ELF-1 (cell line): Measurements from ENCODE around the gene SPON1.

Experiments used
- DNase-seq: peaks from one replicate; pipeline ENCODE4 v3.0.0-alpha.2; 2016; ENCODE audit warnings: low read depth, low spot score

The SPON1 gene

DNA sequence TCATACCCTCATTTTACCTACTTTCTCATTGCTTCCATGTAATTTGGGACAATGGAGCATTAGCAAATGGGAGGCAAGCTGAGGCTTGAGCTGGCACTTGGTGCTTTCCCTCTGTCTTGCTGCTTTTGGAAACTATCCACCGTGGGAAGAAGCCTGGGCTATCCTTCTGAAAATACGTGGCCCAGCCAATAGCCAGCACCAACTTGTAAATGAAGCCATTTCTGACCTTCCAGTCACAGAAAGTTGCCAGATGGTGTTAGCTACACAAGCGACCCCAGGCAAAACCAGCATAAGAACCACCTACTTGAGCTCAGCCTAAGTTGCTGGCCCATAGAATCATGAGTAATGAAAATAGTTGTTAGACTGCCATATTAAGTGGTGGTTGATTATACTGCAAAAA lies 18.5 kb upstream of the SPON1 start:
- no peak for DNase-seq

DNA sequence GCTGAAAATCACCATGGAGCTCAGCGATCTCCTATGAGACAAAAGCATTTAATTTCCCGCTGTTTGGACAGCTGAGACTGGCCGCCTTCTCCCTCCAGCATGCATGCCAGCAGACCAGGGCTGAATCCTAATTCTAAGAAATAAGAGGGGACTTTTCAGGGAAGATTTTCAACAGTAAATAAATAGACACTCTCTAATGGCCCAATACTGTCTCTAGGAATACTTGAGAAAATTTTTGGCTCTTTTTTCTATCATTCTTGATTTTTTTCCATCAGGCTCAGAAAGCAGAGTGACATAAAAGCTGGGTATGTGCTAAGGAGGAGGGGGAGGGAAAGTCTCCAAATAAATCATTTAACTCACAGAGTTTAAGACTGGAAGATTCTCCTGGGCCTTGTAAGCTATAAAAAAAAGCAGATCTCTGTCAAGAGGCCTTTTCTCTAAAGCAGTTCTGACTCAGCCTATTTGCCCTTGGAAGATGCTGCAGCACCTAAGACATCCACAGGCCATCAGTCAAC lies 17.6 kb upstream of the SPON1 start:
- no peak for DNase-seq

DNA sequence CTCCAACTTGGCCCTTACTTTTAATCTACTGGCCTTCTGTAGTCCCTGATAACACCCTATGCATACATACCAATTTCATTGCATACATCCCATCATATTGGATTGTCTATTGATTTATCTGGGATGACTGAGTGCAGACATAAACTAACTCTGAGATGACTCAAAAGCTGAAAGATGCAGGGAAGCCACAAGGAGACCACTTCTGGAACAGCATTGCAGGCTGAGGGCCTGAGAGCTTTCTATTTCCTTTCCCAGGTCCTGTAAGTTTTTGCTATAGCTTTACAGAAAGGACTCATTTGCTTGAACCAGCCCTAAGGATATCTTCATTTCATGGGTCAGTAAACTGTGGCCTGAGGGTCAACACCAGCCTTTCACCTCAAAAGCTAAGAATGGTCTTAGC lies 15.1 kb upstream of the SPON1 start:
- DNase-seq, result no peak

DNA sequence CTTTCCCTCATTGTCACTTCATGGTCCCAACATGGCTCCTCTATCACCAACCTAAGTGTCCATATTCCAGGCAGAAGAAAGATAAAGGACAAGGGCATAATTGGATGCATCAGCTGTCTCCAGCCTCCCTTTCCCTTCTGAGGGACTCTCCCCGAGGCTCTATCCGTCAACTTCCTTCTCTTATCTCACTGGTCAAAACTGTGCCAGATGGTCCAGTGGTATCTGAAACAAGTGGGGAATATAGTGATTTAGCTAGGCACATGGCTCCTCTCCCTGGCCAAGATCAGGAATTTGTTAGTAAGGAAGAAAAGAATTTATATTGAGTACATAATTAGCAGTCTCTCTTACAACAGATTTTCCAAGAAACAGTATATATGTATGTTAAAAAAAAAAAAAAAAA lies 12.6 kb upstream of the SPON1 start:
- no peak for DNase-seq

DNA sequence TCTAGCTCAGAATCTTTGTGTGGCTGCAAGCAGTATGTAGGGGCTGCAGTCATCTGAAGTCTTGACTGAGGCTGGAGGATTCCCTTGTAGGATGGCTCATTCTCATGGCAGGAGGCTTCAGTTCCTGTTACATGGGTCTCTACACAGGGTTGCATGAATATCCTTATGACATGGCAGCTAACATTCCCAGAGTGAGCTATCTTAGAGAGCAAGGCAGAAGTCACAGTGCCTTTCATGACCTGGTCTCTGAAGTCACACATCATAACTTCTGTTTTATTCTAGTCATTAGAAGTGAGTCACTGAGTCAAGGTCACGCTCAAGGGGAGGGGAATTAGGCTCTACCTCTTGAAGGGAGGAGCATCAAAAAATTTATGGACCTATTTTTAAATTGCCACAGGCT lies 10.3 kb upstream of the SPON1 start:
- no peak for DNase-seq

DNA sequence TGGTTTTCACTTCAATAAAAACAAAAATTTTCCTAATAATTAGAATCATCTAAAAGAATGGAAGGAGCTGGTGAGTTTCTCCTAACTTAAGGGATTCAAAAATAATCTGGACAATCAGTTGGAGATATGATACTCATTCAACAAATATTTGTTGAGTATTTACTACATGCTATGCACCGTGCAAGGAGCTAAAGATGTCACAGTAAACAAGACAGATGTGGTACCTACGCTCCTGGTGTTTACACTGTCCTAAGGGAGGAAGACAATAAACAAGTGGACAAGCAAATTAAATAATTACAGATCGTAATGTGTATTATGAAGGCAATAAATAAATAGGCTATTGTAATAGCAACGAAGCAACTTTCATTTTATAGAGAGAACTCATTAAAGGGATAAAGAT lies 9.9 kb upstream of the SPON1 start:
- no peak for DNase-seq

DNA sequence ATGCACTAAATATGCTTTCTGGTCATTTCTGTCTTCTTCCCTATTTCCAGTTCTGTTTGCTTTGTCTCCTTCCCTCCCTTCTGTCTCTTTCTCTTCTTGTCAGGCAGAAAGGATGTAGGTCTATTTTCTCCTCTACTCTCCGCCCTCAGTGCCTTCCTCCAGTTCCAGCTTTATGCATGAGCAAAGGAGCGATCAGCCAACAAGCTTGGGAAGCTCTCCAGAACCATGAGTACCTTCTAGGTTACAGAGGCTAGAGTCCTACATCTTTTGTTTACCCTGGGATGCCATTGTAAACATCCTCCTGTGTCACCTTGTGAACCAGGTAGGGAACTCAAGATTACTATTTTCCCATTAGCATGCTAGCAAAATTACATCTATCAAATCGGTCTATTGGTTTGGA lies 7.9 kb upstream of the SPON1 start:
- no peak for DNase-seq

DNA sequence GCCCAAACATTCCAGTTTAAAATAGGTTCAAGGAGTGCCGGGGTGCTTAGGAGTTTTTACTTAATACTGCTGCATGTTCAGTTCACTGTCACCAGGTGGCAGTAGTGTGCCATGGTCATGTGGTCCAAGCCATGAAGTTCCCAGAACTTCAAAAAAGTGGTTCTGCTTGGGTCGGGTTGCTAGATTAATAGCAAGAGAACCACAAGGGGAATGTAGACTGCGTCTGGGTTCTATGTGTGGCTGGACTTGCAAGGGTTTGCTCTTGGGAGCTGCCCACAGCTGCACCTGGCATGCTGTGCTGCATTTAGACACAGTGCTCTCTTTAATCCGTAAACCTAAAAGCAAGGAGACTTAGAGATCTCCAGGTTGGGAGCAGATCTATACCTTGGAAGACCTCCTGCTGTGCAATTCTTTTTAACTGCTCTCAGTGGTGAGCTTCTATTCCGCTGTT lies 6.5 kb upstream of the SPON1 start:
- DNase-seq, result peak; percentile 65

DNA sequence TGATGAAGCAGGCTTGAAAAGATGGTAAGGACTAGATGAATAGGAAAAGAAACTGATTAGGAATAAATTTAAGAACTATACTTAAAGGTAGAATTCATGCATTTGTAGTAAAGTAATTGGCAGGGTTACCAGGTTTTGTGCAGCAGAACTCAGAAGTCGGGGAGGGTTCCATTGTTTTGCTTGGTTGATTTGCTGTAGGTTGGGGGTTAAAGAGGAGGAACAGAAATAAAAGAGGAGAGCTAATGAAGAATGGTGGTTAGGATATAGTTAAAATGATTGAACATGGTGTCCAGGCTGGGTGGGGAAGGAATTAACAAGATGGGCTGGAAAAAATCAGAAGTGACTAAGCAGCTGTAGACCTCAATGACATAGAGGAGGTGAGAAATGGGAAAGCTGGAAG lies 5.5 kb upstream of the SPON1 start:
- no peak for DNase-seq

DNA sequence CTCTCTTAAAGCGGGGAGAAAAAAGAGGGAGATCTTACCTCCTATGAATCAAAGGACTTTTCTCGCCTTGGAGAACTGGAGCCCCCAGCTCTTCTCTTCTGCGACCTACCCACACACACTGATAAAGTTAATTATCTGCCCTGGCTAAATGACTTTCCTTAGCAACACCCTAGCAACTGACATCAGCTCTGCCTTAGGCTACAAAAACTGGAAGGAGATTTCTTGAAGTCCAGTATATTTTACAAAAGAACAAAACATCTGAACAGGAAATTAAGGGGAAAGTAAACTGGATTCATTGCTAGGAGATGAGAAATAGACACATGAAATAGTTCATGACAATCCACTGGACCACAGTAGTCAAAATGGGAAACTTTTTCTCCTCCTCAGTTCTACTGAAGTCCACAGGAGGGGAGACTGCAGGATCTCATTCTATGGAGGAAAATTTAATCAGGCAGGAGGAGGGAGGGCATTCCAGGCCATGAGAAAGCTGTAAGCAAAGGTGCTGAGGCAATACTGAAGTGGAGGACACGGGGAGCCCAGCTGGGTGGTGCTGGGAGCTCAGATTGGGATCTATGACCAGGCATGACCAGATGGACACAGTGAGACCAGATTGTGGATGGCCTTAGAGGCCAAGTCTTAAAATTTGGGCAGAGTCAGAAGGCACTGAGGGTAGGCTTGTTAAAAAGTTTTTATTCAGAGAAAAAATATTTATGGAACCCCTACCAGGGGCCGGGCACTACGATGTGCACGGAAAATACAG lies 3.7 kb upstream of the SPON1 start:
- DNase-seq, result no peak

DNA sequence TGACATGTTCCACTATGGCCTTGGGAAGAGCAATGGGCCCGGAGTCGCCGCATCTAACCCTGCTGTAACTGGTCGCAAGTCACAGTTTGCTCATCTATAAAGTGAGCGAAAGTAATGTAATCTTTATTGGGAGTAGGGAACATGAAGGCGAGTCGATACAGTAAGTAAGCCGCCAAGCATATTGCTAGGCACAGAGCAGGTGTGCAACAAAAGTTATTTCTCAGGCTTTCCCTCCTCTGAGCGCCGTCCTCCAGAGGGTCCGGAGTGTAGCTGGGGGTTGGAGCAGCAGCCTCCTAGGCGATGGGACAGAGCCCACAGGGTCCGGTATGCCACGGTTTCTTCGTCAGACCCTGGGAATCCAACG lies 343 bp upstream of the SPON1 start:
- DNase-seq, result no peak

DNA sequence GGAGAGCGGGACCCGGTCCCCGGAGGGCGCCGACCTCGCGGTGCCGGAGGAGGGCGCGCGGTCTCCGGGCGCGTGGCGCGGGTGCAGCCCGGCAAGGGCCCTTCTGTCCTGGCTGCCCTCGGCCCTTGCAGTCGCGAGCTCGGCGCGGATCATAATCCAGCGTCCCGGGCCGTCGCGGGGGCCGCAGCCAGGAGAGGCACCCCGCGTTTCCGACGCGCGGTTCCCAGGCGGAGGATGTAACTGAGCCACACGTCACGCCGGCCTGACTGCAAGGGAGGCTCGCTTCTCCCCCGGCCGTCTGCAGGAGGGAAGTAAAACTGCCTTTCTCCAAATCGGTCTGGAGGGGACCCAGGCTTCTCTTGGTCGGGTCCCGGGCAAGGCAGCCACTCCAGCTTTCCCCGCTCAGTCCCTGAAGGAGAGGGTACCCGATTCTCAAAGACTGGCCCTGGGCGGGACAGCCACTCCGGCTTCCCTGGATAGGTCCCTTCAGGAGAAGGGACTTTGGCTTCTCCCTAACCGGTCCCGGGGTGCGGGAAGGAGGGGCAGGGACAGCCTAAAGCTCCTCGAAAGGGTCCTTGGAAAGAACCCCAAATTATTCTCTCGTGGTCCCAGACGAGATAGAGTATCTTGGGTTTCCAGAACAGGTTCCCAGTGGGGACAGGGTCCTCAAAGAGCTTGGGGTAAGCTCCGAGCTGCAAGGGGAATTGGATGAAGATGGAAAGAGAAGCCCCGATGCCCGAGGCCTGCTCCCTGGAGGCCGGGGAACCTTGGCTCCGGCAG lies 836 bp downstream of the SPON1 start:
- DNase-seq, result peak; percentile 44

DNA sequence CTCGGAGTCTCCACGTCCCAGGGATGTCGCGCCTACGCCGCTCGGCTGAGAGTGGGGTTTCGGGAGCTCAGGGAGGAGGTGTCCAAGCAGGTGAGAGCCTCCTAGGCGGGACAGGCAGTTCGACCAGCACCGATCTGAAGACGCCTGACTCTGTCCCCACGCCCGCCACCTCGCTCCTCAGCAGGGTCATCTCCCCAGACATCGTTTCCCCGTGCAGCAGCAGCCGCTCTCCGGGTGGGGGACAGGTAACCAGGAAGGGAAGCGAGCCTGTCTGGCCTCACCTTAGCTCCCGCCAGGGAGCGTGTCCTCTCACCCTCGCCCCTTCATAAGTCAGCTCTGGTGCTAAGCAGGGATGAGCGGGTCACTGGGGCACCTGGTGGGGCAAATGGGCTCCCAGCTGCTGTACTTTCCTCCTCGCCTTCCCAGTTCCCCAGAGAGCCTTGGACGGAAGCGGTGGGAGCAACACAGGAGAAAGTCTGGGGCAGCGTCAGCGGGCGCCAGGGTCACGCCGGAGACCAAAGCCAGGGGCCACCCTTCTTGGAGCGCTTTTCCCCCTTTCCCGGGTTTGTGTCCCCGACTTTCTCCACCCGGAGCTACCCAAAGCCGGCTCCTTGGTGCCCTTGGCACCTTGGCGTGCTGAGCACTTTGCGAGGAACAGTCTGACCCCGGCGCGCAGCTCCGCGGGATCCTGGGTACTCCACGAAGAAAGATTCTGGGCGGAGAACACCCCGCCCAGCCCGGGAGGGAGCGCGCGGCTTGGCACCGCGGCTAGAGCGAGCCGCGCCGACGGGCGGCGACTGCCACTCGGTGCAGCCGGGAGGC lies 1.6 kb downstream of the SPON1 start:
- peak; percentile 47 for DNase-seq

DNA sequence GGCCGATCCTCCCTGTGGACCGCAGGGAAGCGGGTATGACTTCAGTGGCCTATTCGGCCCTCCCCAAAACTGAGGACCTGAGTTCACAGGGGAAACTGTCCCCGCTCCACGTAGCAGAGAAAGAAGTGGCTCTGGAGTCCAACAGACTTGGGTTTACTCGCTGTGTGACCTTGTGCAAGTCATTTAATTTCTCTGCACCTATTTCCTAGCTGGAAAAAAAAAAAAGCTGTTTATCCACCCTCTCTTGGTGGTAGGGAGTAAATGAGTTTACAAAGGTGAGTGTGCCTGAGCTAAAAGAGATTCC lies 2.2 kb downstream of the SPON1 start:
- DNase-seq, result no peak

DNA sequence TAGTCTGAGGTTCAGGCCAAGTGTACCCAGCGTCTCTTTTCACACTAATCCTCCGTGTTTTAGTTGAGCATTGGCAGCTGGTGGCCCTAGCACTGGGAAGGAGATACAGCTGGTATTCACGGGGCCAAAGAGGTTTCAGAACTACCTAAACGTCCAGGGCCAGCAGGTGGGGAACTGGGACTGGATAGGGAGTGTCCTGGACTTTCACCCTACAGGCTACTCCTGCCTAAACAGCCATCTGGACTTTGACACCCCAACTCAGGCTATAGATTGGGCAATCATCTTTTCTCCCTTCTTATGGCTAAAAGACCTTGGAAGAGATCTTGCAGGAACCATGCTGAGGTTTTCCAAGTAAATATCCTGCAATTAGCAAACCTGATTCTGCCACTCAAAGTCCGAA lies 2.8 kb downstream of the SPON1 start:
- no peak for DNase-seq

DNA sequence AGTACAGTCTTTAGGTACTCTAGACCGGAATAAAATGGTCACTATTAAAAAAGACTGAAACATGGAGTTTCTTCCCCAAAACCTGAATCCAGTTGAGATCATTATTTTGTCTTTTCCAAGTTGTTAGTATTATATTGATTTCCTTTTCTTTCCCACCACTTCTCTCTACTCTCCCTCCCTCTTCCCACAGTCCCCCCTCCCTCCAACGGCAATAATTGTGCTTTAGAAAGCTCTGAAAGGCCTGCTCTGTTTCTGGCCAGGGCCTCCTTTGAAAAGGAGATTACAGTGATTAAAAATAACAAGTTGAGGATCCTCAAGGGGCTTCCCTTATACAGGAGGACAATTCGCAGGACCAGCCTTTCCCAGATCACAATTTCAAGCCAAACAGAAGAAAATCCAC lies 3.5 kb downstream of the SPON1 start:
- DNase-seq, result no peak

DNA sequence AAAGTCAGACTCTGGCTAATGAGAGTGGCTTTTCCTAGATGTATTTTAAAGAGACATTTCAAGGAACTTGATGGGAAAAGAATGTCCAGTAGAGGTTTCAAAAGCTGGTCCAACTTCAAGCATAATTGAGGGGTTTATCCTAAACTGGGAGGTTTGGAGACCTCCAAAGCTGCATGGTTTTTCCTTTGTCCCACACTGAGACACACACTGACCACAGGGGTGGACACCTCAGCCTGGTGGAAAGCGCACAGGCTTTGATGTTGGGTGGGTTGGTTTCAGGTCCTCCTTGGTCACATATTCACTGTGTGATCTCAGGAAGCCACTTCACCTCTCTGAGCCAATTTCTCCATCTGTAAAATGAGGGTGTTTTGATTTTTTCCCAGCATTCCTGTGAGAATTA lies 4.0 kb downstream of the SPON1 start:
- DNase-seq, result no peak

DNA sequence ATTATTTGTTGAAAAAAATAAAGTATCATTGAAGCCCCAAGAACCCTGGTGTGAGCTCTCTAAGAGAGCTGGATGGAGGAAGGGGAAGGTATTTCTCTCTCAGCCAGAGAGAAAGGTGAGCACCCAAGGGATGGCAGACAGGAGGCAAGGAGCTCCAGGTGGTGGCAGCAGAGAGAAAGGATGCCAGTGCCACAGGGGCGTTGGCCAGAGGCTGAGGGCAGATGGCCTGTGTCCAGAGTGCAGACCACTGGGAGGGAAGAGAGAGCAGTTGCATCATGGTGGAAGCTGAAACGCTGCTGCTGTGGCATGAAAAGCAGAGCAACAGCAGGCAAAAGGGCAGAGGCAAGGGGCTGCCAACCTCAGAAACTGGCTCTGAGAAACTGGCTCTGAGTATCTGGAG lies 8.5 kb downstream of the SPON1 start:
- peak; percentile 33 for DNase-seq

DNA sequence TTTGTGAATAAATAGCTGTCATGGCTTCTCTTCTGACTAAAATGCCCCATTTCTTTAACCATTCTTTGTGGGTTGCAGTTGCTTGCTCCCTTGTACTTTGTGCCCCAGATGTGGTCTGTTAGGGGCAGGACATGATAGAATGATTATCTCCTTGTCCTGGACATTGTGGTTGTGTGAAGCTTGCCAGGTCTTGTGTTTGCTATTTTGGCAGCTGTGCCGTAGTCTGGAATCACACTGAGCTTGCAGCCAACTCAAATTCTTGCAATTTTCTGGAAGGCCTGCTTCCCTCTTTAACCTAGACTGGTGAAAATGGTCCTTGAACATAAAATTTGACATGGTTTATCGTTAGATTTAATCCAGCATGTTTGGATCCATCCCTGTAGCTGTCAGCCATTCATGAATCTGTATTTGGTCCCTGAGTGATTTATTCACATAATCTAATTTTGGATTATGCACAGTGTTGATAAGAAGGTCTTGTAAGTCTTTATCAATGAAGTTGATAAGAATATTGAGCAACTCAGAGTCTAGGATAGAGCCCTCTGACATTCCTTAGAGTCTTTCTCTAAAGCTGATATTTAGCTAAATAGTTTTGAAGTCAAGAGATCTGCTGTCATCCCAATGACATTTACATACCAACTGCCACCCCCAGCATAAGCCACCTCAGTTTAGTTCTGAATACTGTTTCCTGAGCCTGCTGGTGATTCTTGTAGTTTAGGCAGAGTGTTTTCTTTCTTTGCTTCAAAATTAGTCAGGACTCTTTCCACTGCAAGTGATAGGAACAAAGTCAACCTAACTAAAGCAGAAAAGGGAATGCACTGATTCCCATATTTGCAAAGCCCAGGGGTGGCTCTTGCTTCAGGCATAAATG lies 9.8 kb downstream of the SPON1 start:
- no peak for DNase-seq

DNA sequence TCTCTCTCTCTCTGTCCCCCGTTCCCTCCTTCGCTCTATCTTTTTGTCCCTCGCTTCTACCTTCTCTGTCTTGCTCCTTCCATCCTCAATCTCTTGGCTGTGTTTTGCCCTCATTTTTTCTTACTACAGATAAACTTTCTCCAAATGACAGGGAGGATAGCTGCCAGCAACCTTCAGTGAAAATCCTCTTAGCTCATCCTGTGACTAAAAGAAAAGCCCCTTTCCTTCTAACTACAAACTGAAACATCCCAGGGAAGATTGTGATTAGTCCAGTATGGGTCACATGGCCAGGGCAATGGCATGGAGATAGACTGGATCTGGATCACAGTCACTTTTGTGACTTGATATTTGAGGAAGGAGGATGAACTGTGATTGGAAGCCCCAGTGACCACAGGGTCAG lies 10.4 kb downstream of the SPON1 start:
- DNase-seq, result no peak

DNA sequence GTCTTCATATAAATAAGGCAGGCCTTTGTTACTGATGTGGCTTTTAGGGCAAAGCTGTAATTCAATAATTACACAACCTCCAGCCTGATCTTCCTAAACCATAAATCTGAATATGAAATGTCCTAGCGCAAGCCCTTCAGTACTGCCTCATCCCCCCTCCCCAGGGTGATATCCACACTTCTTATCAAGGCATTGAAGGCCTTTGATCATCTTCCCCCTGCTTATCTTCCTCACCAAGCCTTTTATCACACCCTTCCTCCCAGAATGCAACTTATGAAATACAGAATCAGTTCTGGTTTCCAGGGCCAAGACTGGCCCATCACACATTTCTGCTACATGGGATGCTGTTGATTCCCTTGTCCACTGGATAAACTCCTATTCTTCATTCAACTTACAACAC lies 12.1 kb downstream of the SPON1 start:
- DNase-seq, result no peak
